GM12801 (cell line): ENCODE measurements around the gene TCAF1.

ENCODE experiments used
- CTCF ChIP-seq: IDR thresholded peaks from one replicate; pipeline ENCODE4 v1.5.1; 2011; ENCODE audit warnings: control low read depth; ENCODE audit not compliant: insufficient read length; ENCODE audit errors: extremely low read depth

The TCAF1 gene

DNA sequence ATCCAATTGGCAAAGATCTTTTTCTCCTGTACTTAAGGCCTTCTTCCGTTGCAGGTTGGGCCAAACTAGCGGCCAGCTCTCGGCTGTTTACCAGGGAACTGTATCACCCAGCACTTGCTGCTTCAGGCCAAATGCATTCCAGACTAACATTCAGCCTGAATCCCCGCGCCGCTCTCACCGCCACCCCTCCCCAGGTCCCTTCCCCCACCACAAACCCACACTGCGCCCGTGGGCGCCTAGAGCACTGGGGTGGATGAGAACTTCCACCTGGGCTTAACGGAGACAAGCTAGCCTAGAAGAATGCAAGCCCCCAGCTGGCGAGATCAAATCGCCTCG lies 676 bp downstream of the TCAF1 start:
- no peak for TF ChIP-seq CTCF

DNA sequence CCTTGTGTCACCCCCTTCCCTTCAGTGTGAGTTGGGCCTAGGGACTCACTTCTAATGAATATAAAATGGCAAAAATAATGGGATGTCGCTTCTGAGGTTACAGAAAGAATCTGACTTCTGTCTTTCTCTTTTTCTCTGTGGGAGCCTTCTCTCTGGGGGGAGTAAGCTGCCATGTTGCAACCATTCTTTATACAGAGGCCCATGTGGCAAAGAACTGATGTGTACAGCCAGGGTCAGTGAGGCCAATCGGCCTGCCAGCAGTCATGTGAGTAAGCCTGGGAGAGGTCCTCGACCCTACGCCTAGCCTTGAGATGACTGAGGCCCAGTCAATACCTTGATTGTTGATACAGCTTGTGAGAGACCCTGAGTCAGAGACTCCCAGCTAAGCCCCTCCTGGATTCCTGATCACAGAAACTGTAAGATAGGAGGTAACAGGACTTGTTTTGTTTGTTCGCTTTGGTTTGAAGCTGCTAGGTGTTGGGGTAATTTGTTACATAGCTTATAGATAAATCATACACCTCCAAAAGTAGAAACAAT lies 1.7 kb downstream of the TCAF1 start:
- TF ChIP-seq CTCF, result no peak

DNA sequence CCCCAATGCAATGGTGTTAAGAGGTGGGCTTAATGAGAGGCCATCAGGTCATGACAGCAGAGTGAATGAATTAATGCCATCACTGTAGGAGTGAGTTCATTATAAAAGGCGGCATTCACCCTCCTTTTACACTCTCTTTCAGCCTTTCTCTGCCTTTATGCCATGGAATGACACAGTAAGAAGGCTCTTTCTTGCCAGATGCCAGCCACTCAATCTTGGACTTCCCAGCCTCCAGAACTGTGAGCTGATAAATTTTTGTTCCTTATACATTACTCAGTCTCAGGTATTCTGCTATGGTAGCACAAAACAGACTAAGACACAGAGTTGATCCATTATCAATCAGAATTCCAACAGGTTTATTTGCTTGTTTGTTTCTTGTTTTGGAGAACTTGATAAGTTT lies 3.2 kb downstream of the TCAF1 start:
- TF ChIP-seq CTCF, result no peak

DNA sequence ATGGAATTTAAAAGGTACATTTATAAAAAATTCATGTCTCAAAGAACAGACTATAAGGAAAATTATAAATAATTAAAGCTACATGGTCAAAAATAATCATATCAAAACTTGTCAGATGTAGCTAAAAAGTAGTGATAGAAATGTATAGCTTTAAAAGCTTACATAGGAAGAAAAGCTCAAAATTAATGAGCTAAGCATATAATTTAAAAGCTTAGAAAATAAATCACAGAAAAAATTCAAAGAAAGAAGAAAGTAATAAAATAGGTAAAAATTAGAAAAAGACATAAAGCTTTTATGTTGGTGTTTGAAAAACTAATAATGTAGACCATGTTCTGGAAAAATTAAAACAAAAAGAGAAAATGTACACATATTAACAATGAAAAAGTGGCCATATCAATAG lies 5.3 kb downstream of the TCAF1 start:
- no peak for TF ChIP-seq CTCF

- TF ChIP-seq CTCF, result no peak
Observed at GRCh38 chr7:143892527-143893300, 9.3 kb downstream of the TCAF1 start.

DNA sequence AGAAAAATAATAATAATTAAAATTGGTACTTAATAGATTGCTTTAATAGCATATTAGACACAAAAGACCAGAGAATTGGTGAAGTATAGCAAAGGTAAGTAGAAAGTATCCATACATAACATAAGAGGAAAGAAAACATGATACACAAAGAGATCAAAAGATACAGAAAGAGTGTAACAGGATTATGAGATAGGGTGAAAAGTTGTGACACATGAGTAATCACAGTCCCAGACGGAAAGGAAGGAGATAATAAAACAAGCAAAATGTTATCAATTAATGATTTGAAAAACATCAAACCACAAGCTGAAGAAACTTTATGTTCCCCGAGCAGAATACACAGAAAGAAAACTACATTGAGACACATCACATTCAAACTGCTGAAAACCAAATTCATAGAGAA lies 10.5 kb downstream of the TCAF1 start:
- TF ChIP-seq CTCF, result no peak

DNA sequence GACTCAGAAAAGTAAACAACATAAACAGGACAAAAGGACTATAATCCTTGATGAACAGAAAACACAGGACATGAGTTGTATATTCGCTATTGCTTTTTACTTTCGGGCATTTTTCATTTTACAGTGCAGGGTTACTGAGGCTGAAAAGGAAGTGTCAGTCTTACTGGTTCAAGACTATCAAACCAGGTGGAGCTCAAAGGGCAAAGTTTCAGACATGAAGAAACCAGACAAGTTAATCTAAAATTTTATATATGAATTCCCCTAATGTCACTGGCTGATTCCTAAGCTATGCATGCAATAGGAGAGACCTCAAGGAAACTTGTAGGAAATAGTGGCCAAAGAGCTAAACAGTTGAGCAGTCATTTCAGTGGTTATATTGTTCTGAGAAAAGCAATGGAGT lies 11.4 kb downstream of the TCAF1 start:
- TF ChIP-seq CTCF, result no peak

- no peak for TF ChIP-seq CTCF
Observed at GRCh38 chr7:143889068-143889467, 12.9 kb downstream of the TCAF1 start.
